GM12872 (cell line): ENCODE measurements around the gene RDH14.

Experiments
- CTCF ChIP-seq: IDR thresholded peaks from 3 replicates; pipeline ENCODE4 v1.5.1; 2011; ENCODE audit warnings: low read depth, mild to moderate bottlenecking, low read length, moderate library complexity; ENCODE audit not compliant: insufficient read depth

Gene RDH14

GRCh38 chr2:18599509-18600254 is 39.2 kb upstream of the RDH14 start:
- TF ChIP-seq CTCF = no peak

- TF ChIP-seq CTCF = no peak
These were observed 38.5 kb upstream of the RDH14 start for GRCh38 chr2:18598848-18599484.

GRCh38 chr2:18597618-18598017 is 37.2 kb upstream of the RDH14 start:
- TF ChIP-seq CTCF = no peak

GRCh38 chr2:18596993-18597392 is 36.5 kb upstream of the RDH14 start:
- TF ChIP-seq CTCF = no peak

GRCh38 chr2:18593496-18593895 is 33.0 kb upstream of the RDH14 start:
- TF ChIP-seq CTCF = no peak

- no peak for TF ChIP-seq CTCF
These were observed 31.9 kb upstream of the RDH14 start for GRCh38 chr2:18592372-18592771.

GRCh38 chr2:18589354-18589753 is 28.9 kb upstream of the RDH14 start, which contains the start of gene NT5C1B:
Gene NT5C1B, minus strand, starts transcription at chr2:18589569. Its CDS starts 101 bp downstream, at chr2:18589468.
- no peak for TF ChIP-seq CTCF
